HepG2 (cell line): Measurements from ENCODE around the gene UBE2O. TPM values are rescaled to one million over a fixed set of nuclear protein-coding genes. Genes with fewer than 3 reads are reported as not detected.

ENCODE experiments used
- CREB1 ChIP-seq, 2 experiments: fragments of 450-650 bp in 1 of 2; IDR thresholded peaks; 2 replicates each; pipeline ENCODE4 v1.6.1; 2016 to 2017; ENCODE audit warnings: control low read depth in 1 of 2, mild to moderate bottlenecking in 1 of 2, missing compliant biosample characterization in 1 of 2, missing genetic modification characterization in 1 of 2
- FOXP4 ChIP-seq: sonication (generic); formaldehyde crosslinking; IDR thresholded peaks from 2 replicates; pipeline ENCODE4 v1.4.0; 2020; ENCODE audit warnings: missing genetic modification reagents
- HNF4A ChIP-seq: sonication (generic); formaldehyde crosslinking; IDR thresholded peaks from 2 replicates; pipeline ENCODE4 v1.4.0; 2020; ENCODE audit warnings: missing genetic modification reagents
- KLF12 ChIP-seq: sonication (generic); formaldehyde crosslinking; IDR thresholded peaks from 2 replicates; pipeline ENCODE4 v1.4.0; 2020; ENCODE audit warnings: missing genetic modification reagents, borderline replicate concordance
- PHF8 ChIP-seq: sonication (generic); formaldehyde crosslinking; IDR thresholded peaks from 2 replicates; pipeline ENCODE4 v1.5.0; 2020; ENCODE audit warnings: missing genetic modification reagents
- PITX1 ChIP-seq: sonication (generic); formaldehyde crosslinking; IDR thresholded peaks from 2 replicates; pipeline ENCODE4 v1.5.1; 2020; ENCODE audit warnings: mild to moderate bottlenecking, missing genetic modification reagents
- POLR2AphosphoS5 ChIP-seq: IDR thresholded peaks from 2 replicates; pipeline ENCODE4 v1.6.1; 2012; ENCODE audit warnings: low read depth, low read length
- ZC3H13 ChIP-seq: sonication (generic); formaldehyde crosslinking; IDR thresholded peaks from 2 replicates; pipeline ENCODE4 v1.8.1; 2023; ENCODE audit warnings: mild to moderate bottlenecking, missing genetic modification reagents, moderate library complexity
- ZFP62 ChIP-seq: sonication (generic); formaldehyde crosslinking; IDR thresholded peaks from 2 replicates; pipeline ENCODE4 v1.4.0; 2020; ENCODE audit warnings: missing genetic modification reagents
- ZNF20 ChIP-seq: sonication (generic); formaldehyde crosslinking; IDR thresholded peaks from 2 replicates; pipeline ENCODE4 v1.4.0; 2020; ENCODE audit warnings: mild to moderate bottlenecking, moderate library complexity, missing genetic modification reagents
- ZNF232 ChIP-seq: sonication (generic); formaldehyde crosslinking; IDR thresholded peaks from 2 replicates; pipeline ENCODE4 v1.4.0; 2020; ENCODE audit warnings: missing genetic modification reagents, borderline replicate concordance
- ZNF274 ChIP-seq: sonication (generic); formaldehyde crosslinking; IDR thresholded peaks from 2 replicates; pipeline ENCODE4 v1.5.1; 2020; ENCODE audit warnings: mild to moderate bottlenecking, missing genetic modification reagents
- ZNF317 ChIP-seq: sonication (generic); formaldehyde crosslinking; IDR thresholded peaks from 2 replicates; pipeline ENCODE4 v1.5.0; 2020; ENCODE audit warnings: mild to moderate bottlenecking, missing genetic modification reagents
- ZNF44 ChIP-seq: sonication (generic); formaldehyde crosslinking; IDR thresholded peaks from 2 replicates; pipeline ENCODE4 v1.5.1; 2020; ENCODE audit warnings: mild to moderate bottlenecking, missing genetic modification reagents
- ZNF883 ChIP-seq: sonication (generic); formaldehyde crosslinking; IDR thresholded peaks from 2 replicates; pipeline ENCODE4 v1.5.1; 2020; ENCODE audit warnings: mild to moderate bottlenecking, missing genetic modification reagents; ENCODE audit errors: not compliant biosample characterization
- polyA plus RNA-seq, 8 experiments: library from polyadenylated mRNA; depleted of rRNA in 3 of 8; stranded (reverse) in 7 of 8; unstranded in 1 of 8; fragments of >200 nt; fragmentation: Illumina TruSeq in 4 of 8; extraction: Trizol in 4 of 8; gene quantifications; 2 replicates each; pipeline versions ENCODE4 v1.2.1 to v1.2.3, GENCODE V29; 2011 to 2016; ENCODE audit warnings: low read depth in 4 of 8, missing spikeins in 1 of 8, mixed read lengths in 1 of 8; ENCODE audit not compliant: insufficient read depth in 1 of 8
- total RNA-seq, 5 experiments: library from RNA; depleted of rRNA; stranded (reverse); fragments of >200 nt; fragmentation: Illumina TruSeq; extraction: Trizol; gene quantifications; 2 replicates each; pipeline ENCODE4 v1.2.3, GENCODE V29; 2016; ENCODE audit warnings: low read depth in 1 of 5
- TF ChIP-seq, protein P1 (sequence below): sonication (generic); formaldehyde crosslinking; IDR thresholded peaks from 2 replicates; pipeline ENCODE4 v1.5.0; 2020; ENCODE audit warnings: mild to moderate bottlenecking, missing genetic modification reagents
- TF ChIP-seq, protein P2 (sequence below): sonication (generic); formaldehyde crosslinking; IDR thresholded peaks from 2 replicates; pipeline ENCODE4 v1.4.0; 2020; ENCODE audit warnings: missing genetic modification reagents, borderline replicate concordance
- TF ChIP-seq, protein P3 (sequence below): sonication (generic); formaldehyde crosslinking; IDR thresholded peaks from 2 replicates; pipeline ENCODE4 v1.8.0; 2022; ENCODE audit warnings: mild to moderate bottlenecking, missing genetic modification reagents, borderline replicate concordance
- TF ChIP-seq, protein P4 (sequence below): sonication (generic); formaldehyde crosslinking; IDR thresholded peaks from 2 replicates; pipeline ENCODE4 v1.4.0; 2020; ENCODE audit warnings: mild to moderate bottlenecking, missing genetic modification reagents
- TF ChIP-seq, protein P5 (sequence below): sonication (generic); formaldehyde crosslinking; IDR thresholded peaks from 2 replicates; pipeline ENCODE4 v1.8.1; 2023; ENCODE audit warnings: mild to moderate bottlenecking, missing genetic modification reagents

UBE2O gene
- total and polyA plus RNA-seq, 2 of the 13 experiments (the other 11 are each of a cell fraction or from before 2014, with no cell fraction given) = 21.5 to 23.5 TPM

DNA sequence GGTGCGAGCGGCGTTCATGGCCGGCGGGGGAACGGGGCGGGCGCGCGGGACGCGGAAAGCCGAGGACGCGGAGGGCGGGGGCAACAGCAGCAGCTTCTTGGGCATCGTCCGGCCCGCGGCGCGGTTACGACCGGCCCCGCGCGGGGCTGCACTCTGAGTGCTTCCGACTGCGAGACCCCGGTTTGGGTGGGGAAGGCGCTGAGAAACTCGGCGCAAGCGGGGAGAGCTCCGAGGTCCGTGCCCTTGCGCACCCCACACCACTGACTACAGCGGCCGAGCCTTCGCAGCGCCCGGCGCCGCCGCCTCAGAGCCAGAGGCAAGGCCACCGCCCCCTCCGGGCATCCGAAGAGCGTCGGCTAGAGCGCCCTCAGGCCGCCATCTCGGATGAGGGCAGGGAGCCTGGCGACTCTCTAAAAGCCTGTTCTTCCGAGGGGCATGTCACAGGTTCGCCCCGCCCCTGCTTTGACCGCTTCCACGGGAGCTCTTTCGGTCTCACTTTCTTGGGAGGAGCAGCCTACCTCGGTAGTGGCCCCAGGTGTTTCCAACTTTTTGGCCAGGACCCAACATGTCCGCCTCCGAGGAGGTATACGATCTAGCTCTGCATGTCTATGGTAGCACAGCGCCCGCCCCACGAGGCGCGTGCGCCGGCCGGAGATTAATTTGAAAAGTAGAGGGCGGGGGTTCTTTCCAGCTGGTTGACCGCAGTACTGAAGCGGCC lies 99.2 kb downstream of the UBE2O start, which contains the start of gene PRPSAP1 (continued):
- peak; percentile 85 for TF ChIP-seq ZNF883 (CRISPR knock-in tag)
- peak; percentile 40; the same call in 1 of the 2 replicates for TF ChIP-seq HNF4A (CRISPR knock-in tag)
- TF ChIP-seq ZNF274 (CRISPR knock-in tag) = peak; percentile 96
- TF ChIP-seq KLF12 (CRISPR knock-in tag) = peak; percentile 98
- TF ChIP-seq FOXP4 (CRISPR knock-in tag) = peak; percentile 80; the same call in 1 of the 2 replicates
- TF ChIP-seq CREB1 (IDR thresholded peaks at IDR 0.05) = peak; percentile 65; the same call in 1 of the 2 replicates
- TF ChIP-seq CREB1 (CRISPR knock-in tag; IDR thresholded peaks at IDR 0.05) = peak; percentile 78
- no peak for TF ChIP-seq ZFP62
- peak; percentile 88 for TF ChIP-seq PHF8
- TF ChIP-seq, protein P1, sequence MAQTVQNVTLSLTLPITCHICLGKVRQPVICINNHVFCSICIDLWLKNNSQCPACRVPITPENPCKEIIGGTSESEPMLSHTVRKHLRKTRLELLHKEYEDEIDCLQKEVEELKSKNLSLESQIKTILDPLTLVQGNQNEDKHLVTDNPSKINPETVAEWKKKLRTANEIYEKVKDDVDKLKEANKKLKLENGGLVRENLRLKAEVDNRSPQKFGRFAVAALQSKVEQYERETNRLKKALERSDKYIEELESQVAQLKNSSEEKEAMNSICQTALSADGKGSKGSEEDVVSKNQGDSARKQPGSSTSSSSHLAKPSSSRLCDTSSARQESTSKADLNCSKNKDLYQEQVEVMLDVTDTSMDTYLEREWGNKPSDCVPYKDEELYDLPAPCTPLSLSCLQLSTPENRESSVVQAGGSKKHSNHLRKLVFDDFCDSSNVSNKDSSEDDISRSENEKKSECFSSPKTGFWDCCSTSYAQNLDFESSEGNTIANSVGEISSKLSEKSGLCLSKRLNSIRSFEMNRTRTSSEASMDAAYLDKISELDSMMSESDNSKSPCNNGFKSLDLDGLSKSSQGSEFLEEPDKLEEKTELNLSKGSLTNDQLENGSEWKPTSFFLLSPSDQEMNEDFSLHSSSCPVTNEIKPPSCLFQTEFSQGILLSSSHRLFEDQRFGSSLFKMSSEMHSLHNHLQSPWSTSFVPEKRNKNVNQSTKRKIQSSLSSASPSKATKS (CRISPR knock-in tag) = no peak
- TF ChIP-seq, protein P2, sequence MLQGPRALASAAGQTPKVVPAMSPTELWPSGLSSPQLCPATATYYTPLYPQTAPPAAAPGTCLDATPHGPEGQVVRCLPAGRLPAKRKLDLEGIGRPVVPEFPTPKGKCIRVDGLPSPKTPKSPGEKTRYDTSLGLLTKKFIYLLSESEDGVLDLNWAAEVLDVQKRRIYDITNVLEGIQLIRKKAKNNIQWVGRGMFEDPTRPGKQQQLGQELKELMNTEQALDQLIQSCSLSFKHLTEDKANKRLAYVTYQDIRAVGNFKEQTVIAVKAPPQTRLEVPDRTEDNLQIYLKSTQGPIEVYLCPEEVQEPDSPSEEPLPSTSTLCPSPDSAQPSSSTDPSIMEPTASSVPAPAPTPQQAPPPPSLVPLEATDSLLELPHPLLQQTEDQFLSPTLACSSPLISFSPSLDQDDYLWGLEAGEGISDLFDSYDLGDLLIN (CRISPR knock-in tag) = peak; percentile 95
- TF ChIP-seq ZC3H13 = peak; percentile 76; the same call in 1 of the 2 replicates
- TF ChIP-seq, protein P3, sequence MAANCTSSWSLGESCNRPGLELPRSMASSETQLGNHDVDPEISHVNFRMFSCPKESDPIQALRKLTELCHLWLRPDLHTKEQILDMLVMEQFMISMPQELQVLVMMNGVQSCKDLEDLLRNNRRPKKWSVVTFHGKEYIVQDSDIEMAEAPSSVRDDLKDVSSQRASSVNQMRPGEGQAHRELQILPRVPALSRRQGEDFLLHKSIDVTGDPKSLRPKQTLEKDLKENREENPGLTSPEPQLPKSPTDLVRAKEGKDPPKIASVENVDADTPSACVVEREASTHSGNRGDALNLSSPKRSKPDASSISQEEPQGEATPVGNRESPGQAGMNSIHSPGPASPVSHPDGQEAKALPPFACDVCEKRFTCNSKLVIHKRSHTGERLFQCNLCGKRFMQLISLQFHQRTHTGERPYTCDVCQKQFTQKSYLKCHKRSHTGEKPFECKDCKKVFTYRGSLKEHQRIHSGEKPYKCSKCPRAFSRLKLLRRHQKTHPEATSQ (CRISPR knock-in tag) = no peak
- TF ChIP-seq ZNF44 (CRISPR knock-in tag) = peak; percentile 94
- TF ChIP-seq PITX1 (CRISPR knock-in tag) = peak; percentile 83
- peak; percentile 91; the same call in 1 of the 2 replicates for TF ChIP-seq ZNF232 (CRISPR knock-in tag)
- TF ChIP-seq ZNF317 (CRISPR knock-in tag) = peak; percentile 91
- peak; percentile 89 for TF ChIP-seq POLR2AphosphoS5
- TF ChIP-seq, protein P4, sequence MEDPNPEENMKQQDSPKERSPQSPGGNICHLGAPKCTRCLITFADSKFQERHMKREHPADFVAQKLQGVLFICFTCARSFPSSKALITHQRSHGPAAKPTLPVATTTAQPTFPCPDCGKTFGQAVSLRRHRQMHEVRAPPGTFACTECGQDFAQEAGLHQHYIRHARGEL = peak; percentile 74; the same call in 1 of the 2 replicates
- TF ChIP-seq, protein P5, sequence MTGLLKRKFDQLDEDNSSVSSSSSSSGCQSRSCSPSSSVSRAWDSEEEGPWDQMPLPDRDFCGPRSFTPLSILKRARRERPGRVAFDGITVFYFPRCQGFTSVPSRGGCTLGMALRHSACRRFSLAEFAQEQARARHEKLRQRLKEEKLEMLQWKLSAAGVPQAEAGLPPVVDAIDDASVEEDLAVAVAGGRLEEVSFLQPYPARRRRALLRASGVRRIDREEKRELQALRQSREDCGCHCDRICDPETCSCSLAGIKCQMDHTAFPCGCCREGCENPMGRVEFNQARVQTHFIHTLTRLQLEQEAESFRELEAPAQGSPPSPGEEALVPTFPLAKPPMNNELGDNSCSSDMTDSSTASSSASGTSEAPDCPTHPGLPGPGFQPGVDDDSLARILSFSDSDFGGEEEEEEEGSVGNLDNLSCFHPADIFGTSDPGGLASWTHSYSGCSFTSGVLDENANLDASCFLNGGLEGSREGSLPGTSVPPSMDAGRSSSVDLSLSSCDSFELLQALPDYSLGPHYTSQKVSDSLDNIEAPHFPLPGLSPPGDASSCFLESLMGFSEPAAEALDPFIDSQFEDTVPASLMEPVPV (CRISPR knock-in tag) = peak; percentile 78; the same call in 1 of the 2 replicates
- TF ChIP-seq ZNF20 = peak; percentile 86; the same call in 1 of the 2 replicates
